Right kidney (tissue), 1 donor: ENCODE data around the gene LYRM2.
"Not testable (repeated sequence)": the region's sequence is repeated elsewhere in the genome, so short reads cannot be mapped to it uniquely, and the experiment has no call there.

Experiments
- DNase-seq: peaks from one replicate; pipeline ENCODE4 v3.0.0-alpha.2; 2016

Gene LYRM2

DNA sequence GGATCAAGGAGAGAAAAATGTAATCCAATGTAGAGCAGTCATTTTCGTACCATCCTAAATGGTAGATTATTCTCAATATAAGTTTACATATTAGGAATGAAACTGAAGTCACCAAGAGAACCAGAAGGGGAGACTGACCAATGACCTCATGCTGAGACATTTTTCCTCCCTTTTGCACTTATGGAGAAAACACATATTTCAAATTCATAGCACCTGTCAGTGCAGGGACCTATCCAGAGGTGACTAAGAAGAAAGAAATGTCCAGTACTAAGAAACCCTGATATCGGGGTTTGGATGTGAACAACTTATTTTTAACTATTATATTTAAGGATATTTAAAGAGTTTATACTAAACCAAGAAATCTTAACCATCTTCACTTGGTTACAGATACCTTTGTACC is 16.6 kb upstream of the LYRM2 start:
- DNase-seq = no peak

- no peak for DNase-seq
Observed at GRCh38 chr6:89650579-89650978, 12.0 kb upstream of the LYRM2 start.

- DNase-seq = no peak
Observed at GRCh38 chr6:89649682-89650081, 11.1 kb upstream of the LYRM2 start.

DNA sequence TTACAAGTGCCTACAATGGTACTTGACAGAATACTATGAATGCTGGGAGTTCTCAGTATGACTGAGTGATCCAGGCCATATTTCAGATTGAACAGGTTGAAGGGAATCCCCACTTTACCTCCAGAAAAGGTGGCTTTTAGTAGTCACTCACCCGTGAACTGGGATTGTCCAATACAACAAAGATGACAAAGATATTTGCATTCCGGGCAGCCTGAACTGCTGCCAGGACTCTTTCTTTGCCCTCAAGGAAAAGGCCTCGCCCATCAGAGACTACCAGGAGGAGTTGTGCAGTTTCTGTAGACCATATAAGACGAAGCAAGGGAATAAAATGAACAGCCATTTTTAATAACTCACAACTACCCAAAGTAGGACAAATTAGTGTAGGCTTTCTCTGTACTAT is 6.3 kb upstream of the LYRM2 start:
- no peak for DNase-seq

GRCh38 chr6:89643406-89643805 is 4.9 kb upstream of the LYRM2 start:
- DNase-seq = no peak

GRCh38 chr6:89642956-89643355 is 4.4 kb upstream of the LYRM2 start:
- DNase-seq = no peak

DNA sequence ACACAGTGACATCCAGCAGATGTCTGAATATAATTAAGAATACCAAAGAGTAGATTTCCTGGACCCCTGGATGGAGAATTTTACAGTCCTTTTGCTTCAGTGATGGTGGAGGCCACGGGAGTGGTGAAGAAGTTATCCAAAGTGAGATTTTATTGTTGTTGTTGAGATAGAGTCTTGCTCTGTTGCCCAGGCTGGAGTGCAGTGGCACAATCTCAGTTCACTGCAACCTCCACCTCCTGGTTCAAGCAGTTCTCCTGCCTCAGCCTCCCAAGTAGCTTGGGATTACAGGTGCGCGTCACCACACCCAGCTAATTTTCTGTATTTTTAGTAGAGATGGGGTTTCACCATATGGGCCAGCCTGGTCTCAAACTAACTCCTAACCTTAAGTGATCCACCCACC is 3.0 kb upstream of the LYRM2 start:
- DNase-seq = not testable (repeated sequence)

- DNase-seq = no peak
Observed at GRCh38 chr6:89640804-89641203, 2.3 kb upstream of the LYRM2 start.

DNA sequence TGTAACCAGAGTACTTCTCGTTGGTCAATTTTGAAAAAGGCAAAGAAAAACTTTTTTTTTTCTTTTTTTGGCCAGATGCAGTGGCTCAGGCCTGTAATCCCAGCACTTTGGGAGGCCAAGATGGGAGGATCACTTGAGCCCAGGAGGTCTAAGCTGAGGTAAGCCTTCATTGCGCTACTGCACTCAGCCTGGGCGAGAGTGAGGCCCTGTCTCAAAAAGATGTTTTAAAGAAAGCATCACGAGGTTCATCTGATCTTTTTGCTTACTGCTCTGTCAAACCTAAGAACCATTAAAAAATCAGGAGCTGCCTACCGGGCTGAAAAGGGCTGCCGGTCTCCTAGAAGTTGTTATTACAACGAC is 607 bp downstream of the LYRM2 start:
- no peak for DNase-seq

- DNase-seq = not testable (repeated sequence)
Observed at GRCh38 chr6:89636412-89636811, 2.1 kb downstream of the LYRM2 start.

- no peak for DNase-seq
Observed at GRCh38 chr6:89630488-89630887, 8.1 kb downstream of the LYRM2 start.

- DNase-seq = no peak
Observed at GRCh38 chr6:89623749-89624148, 14.8 kb downstream of the LYRM2 start.

DNA sequence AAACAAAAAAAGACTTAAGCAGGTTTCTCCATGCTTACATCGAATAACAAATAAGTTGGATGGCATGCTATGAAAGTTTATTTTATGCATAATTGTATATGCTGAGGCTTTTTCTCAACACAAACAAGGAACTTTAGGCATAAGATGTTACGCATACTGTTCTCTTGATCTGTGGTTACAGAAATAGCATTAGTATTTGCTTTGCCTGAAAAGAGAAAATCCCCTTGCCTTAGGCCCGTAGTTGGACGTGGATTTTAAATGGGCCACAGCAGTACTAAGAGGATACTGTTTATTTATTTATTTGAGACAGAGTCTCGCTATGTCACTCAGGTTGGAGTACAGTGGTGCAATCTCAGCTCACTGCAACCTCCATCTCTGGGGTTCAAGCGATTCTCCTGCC is 19.0 kb downstream of the LYRM2 start:
- no peak for DNase-seq

DNA sequence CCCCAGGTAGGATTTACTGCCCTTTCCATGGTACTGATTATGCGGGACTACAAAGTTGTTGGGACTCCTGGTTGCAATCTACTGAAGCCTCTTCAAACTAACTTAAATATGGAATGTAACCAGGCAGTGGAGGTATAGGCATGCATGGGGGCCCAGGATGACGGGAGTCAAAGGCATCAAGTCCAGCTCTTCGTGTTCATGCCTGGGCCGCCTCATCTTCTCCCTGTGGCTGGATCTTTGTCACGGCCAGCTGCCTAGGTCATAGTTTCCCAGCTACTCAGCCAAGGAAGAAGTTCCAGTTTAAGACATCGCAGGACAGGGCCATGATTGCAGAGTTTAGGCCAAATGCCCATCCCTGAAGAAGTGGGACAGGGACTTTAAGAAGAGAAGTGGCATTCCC is 20.5 kb downstream of the LYRM2 start:
- no peak for DNase-seq

DNA sequence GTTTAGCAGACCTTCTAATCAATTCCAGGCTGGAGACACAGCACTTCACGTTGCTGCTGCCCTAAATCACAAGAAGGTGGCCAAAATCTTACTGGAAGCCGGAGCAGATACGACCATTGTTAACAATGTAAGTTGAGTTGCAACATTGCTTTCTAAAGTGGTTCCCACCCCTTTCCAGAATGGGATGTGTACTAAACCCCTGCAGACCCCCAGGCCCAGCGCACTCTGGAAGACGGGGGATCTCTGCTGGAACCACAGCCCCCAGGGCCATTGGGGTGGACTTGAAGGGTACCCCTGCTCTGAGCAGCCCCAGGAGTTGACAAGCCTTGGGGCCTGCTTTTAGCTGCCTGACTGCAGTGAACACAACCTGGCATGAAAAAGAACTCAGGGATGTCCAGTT is 22.0 kb downstream of the LYRM2 start:
- DNase-seq = no peak

DNA sequence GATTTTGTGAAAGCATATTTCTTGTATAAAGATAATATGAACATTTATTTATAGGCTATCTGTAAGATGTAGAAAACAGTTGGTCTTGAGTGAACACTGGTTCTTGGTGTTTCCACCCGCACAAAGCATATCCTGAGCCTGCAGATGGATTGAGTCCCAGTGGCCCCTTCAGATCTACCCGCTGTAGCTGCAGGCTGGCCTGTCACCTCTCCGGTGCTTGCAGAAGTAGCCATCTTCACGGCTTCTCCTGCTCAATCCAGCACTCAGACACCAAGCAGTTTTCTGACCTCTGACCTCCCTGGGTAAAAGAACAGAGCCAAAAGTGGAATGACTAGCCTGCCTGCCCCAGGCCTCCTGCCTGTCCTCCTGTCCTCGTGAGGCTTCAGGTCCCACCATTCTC is 22.7 kb downstream of the LYRM2 start:
- DNase-seq = no peak

GRCh38 chr6:89613790-89614189 is 24.8 kb downstream of the LYRM2 start:
- no peak for DNase-seq

GRCh38 chr6:89612121-89612520 is 26.4 kb downstream of the LYRM2 start:
- DNase-seq = no peak

- no peak for DNase-seq
Observed at GRCh38 chr6:89611666-89612065, 26.9 kb downstream of the LYRM2 start.

GRCh38 chr6:89610149-89610642 is 28.4 kb downstream of the LYRM2 start:
- no peak for DNase-seq

DNA sequence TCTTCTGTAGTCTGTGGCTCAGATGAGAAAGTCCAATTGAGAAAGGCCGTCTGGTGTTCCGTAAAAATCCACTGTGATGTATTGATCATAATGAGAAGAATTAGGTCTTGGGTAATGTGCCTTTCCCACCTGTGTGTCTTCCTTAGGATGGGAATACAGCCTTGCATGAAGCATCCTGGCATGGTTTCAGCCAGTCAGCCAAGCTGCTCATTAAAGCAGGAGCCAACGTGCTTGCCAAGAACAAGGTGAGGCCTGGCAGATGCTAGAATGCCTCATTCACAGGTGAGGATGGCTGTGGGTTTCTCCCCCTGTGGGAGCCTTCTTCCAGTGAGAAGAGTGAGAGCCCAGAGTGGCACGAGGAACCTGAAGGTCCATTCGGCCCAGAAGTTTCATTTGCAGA is 32.7 kb downstream of the LYRM2 start:
- DNase-seq = no peak

- no peak for DNase-seq
Observed at GRCh38 chr6:89604653-89605052, 33.9 kb downstream of the LYRM2 start.

DNA sequence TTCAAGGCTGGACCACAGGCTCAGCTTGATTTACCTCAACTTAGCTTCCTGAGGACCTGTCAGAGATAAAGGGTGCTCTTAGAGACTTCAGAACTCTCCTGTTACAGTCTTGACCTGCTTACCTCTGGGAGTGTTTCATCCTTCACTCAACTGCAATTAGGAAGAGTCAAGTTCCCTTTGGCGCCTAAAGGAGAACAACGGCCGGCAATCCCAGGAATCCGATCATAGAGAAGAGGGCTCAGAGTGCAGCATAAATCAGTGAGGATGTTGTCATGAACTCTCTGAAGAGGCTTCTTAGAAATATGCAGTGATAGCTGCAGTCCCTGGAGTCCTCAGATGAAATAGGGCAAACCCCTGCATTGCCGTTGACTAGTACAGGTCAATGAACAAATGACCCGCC is 36.4 kb downstream of the LYRM2 start:
- DNase-seq = no peak

DNA sequence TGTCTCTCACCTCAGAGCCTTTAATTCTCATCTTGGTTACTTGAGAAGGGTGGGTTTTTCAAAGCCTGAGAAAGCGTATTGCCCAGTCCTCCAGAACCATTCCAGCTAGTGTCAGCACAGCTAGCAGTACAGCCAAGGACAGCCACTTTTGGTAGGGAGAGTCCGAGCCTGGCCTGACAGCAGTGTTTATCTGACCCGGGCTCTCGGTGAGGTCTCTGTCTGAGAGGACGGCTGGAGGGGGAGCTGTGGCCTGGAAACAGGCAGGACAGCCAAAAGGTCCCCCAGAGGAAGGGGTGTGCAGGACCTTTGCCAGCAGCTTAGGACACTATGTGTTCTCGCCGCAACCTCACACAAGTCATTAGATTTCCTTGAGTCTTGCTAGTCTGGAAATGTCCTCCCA is 38.8 kb downstream of the LYRM2 start:
- DNase-seq = no peak

DNA sequence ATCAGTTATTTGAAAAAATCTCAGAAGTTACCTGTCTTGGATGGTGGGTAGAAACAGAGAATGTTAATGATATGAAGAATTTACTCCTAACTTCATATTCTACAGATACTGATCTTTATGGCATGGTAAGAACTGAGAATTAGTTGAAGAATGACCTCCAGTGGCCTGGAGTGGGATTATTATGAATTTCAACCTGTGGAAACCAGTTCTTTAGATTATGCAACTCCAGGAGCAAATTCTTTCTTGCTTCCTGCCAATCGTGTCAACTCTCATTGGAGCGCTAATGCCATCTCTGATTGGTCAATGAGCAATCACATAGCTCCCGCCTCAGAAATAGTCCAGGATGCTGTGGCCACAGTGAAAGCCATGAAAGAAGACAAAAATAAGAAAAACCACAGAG is 40.6 kb downstream of the LYRM2 start:
- no peak for DNase-seq

- DNase-seq = no peak
Observed at GRCh38 chr6:89597372-89597771, 41.2 kb downstream of the LYRM2 start.
